ENCODE results near the gene DIAPH2. TPM values are rescaled to one million over a fixed set of nuclear protein-coding genes. Genes with fewer than 3 reads are reported as not detected.

The DIAPH2 gene
- total and polyA plus RNA-seq, 4 donors, result 7.2 to 57.6 (median 15.5) TPM

- TF ChIP-seq, protein P1, sequence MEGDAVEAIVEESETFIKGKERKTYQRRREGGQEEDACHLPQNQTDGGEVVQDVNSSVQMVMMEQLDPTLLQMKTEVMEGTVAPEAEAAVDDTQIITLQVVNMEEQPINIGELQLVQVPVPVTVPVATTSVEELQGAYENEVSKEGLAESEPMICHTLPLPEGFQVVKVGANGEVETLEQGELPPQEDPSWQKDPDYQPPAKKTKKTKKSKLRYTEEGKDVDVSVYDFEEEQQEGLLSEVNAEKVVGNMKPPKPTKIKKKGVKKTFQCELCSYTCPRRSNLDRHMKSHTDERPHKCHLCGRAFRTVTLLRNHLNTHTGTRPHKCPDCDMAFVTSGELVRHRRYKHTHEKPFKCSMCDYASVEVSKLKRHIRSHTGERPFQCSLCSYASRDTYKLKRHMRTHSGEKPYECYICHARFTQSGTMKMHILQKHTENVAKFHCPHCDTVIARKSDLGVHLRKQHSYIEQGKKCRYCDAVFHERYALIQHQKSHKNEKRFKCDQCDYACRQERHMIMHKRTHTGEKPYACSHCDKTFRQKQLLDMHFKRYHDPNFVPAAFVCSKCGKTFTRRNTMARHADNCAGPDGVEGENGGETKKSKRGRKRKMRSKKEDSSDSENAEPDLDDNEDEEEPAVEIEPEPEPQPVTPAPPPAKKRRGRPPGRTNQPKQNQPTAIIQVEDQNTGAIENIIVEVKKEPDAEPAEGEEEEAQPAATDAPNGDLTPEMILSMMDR (IDR thresholded peaks at IDR 0.05; ENCODE audit: control extremely low read depth, extremely low read depth), result no peak
- H3K27ac ChIP-seq (ENCODE audit: low read depth in 1 of 2, low read length in 1 of 2), result no peak overlapping the region
- no peaks in the 10 kb centered on the region for H3K9me3 ChIP-seq (ENCODE audit: control insufficient read depth in 4 of 4, insufficient read depth in 3 of 4, low read length in 3 of 4)
- no peaks in the 10 kb centered on the region for H3K4me1 ChIP-seq (ENCODE audit: control insufficient read depth in 5 of 5, insufficient read depth in 5 of 5, low read length in 5 of 5)
- H3K27me3 ChIP-seq (ENCODE audit: control insufficient read depth in 3 of 3, insufficient read depth in 3 of 3, low read length in 2 of 3), result peaks cover 0 to 9% (median 0%) of the 10 kb centered on the region in 3 donors
- no peak overlapping the region for H3K4me3 ChIP-seq
- DNase-seq (no peak), ATAC-seq (ENCODE audit: insufficient read depth, low FRiP score) (no peak)
- WGBS, 2 donors, result 92 to 100% methylated on average over 1 of the region's 1 CpG
- no peak overlapping the region for H3K9ac ChIP-seq (ENCODE audit: insufficient read depth in 1 of 2, low read length in 2 of 2)
- H3K36me3 ChIP-seq (ENCODE audit: control insufficient read depth in 4 of 4, insufficient read depth in 4 of 4, low read length in 4 of 4), result no peaks in the 10 kb centered on the region
Observed at GRCh38 chrX:97328853-97329390, 644.3 kb downstream of the DIAPH2 start.

DNA sequence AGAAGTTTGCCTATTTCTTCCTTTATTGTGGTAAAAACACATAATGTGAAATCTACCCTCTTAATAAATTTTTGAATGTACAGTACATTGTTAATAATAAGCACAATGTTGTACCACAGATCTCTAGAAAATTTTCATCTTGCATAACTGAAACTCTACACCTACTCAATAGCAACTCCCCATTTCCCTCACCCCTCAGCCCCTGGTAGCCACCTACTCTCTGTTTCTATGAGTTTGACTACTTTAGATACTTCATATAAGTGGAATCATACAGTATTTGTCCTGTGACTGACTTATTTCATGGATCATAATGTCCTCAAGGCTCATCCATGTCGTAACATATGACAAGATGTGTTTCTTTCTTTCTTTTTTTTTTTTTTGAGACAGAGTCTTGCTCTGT lies 645.5 kb downstream of the DIAPH2 start:
- H3K4me1 ChIP-seq (ENCODE audit: control insufficient read depth in 5 of 5, insufficient read depth in 5 of 5, low read length in 5 of 5), result no peaks in the 10 kb centered on the region
- H3K4me3 ChIP-seq, result no peak overlapping the region
- DNase-seq (no peak), ATAC-seq (ENCODE audit: insufficient read depth, low FRiP score) (no peak)
- no peak overlapping the region for H3K27ac ChIP-seq (ENCODE audit: low read depth in 1 of 2, low read length in 1 of 2)
- TF ChIP-seq, protein P1 (IDR thresholded peaks at IDR 0.05; ENCODE audit: control extremely low read depth, extremely low read depth), result no peak
- no peaks in the 10 kb centered on the region for H3K9me3 ChIP-seq (ENCODE audit: control insufficient read depth in 4 of 4, insufficient read depth in 3 of 4, low read length in 3 of 4)
- 86 to 100% methylated on average over 1 of the region's 1 CpG for WGBS, 2 donors
- H3K36me3 ChIP-seq (ENCODE audit: control insufficient read depth in 4 of 4, insufficient read depth in 4 of 4, low read length in 4 of 4), result no peaks in the 10 kb centered on the region
- no peak overlapping the region for H3K9ac ChIP-seq (ENCODE audit: insufficient read depth in 1 of 2, low read length in 2 of 2)
- peaks cover 0 to 12% (median 0%) of the 10 kb centered on the region in 3 donors for H3K27me3 ChIP-seq (ENCODE audit: control insufficient read depth in 3 of 3, insufficient read depth in 3 of 3, low read length in 2 of 3)

DNA sequence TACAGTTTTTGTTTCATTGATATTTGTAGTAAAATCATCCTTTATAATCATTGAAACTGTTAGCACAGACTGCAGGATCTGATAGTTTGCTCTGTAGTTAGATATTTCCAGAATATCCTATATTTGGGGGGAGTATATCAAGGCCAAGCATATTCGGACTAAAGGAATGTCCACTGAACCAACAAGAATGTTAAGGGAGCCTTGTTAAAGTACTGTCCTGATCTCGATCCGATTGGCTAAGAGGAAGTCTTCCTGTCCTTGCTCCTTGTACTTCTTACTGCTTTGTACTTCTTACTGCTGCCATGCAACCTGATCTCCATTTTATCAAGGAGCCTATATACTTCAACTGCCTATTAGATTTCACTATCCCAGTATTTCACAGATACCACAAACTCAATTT lies 648.3 kb downstream of the DIAPH2 start:
- H3K9ac ChIP-seq (ENCODE audit: insufficient read depth in 1 of 2, low read length in 2 of 2), result no peak overlapping the region
- no peak overlapping the region for H3K4me3 ChIP-seq
- TF ChIP-seq, protein P1 (IDR thresholded peaks at IDR 0.05; ENCODE audit: control extremely low read depth, extremely low read depth), result no peak
- no peak overlapping the region for H3K27ac ChIP-seq (ENCODE audit: low read depth in 1 of 2, low read length in 1 of 2)
- 75% methylated on average over 2 to 3 of the region's 3 CpGs for WGBS, 2 donors
- no peaks in the 10 kb centered on the region for H3K36me3 ChIP-seq (ENCODE audit: control insufficient read depth in 4 of 4, insufficient read depth in 4 of 4, low read length in 4 of 4)
- no peaks in the 10 kb centered on the region for H3K9me3 ChIP-seq (ENCODE audit: control insufficient read depth in 4 of 4, insufficient read depth in 3 of 4, low read length in 3 of 4)
- ATAC-seq (ENCODE audit: insufficient read depth, low FRiP score) (no peak), DNase-seq (no peak)
- peaks cover 0 to 16% (median 0%) of the 10 kb centered on the region in 3 donors for H3K27me3 ChIP-seq (ENCODE audit: control insufficient read depth in 3 of 3, insufficient read depth in 3 of 3, low read length in 2 of 3)
- no peaks in the 10 kb centered on the region for H3K4me1 ChIP-seq (ENCODE audit: control insufficient read depth in 5 of 5, insufficient read depth in 5 of 5, low read length in 5 of 5)

GRCh38 chrX:97334850-97335249 lies 650.2 kb downstream of the DIAPH2 start:
- Histone ChIP-seq H3K27me3 (ENCODE audit: control insufficient read depth in 3 of 3, insufficient read depth in 3 of 3, low read length in 2 of 3) (peaks cover 0 to 17% (median 0%) of the 10 kb centered on the region in 3 donors), H3K9ac (ENCODE audit: insufficient read depth in 1 of 2, low read length in 2 of 2) (no peak overlapping the region), H3K4me3 (no peak overlapping the region), H3K36me3 (ENCODE audit: control insufficient read depth in 4 of 4, insufficient read depth in 4 of 4, low read length in 4 of 4) (no peaks in the 10 kb centered on the region), H3K27ac (ENCODE audit: low read depth in 1 of 2, low read length in 1 of 2) (no peak overlapping the region), H3K9me3 (ENCODE audit: control insufficient read depth in 4 of 4, insufficient read depth in 3 of 4, low read length in 3 of 4) (no peaks in the 10 kb centered on the region), H3K4me1 (ENCODE audit: control insufficient read depth in 5 of 5, insufficient read depth in 5 of 5, low read length in 5 of 5) (no peaks in the 10 kb centered on the region)
- DNase-seq (no peak), ATAC-seq (ENCODE audit: insufficient read depth, low FRiP score) (no peak)
- WGBS, 2 donors, result 96% methylated on average over 9 of the region's 9 CpGs
- TF ChIP-seq, protein P1 (IDR thresholded peaks at IDR 0.05; ENCODE audit: control extremely low read depth, extremely low read depth), result no peak
